NCI-H2029 treated with DMSO at 0.1 percent for 48 hours (cell line): ENCODE measurements around the gene RASSF10.

Experiments
- DNase-seq: peaks from one replicate; lab custom pipeline; 2025; lab: John Stamatoyannopoulos, UW

The RASSF10 gene

GRCh38 chr11:12994476-12994875 lies 14.6 kb upstream of the RASSF10 start:
- DNase-seq = no peak

- no peak for DNase-seq
These were observed 13.9 kb upstream of the RASSF10 start for GRCh38 chr11:12995188-12995587.

GRCh38 chr11:12995823-12996222 lies 13.3 kb upstream of the RASSF10 start:
- no peak for DNase-seq

GRCh38 chr11:12997168-12997567 lies 11.9 kb upstream of the RASSF10 start:
- DNase-seq = no peak

GRCh38 chr11:12998336-12998735 lies 10.8 kb upstream of the RASSF10 start:
- no peak for DNase-seq

GRCh38 chr11:12999597-12999996 lies 9.5 kb upstream of the RASSF10 start:
- DNase-seq = no peak

- DNase-seq = no peak
These were observed 9.0 kb upstream of the RASSF10 start for GRCh38 chr11:13000116-13000515.

- DNase-seq = no peak
These were observed 8.4 kb upstream of the RASSF10 start for GRCh38 chr11:13000721-13001120.

- DNase-seq = no peak
These were observed 5.2 kb upstream of the RASSF10 start for GRCh38 chr11:13003736-13004493.

- DNase-seq = no peak
These were observed 1.7 kb upstream of the RASSF10 start for GRCh38 chr11:13007182-13008060.

GRCh38 chr11:13008061-13008435 lies 1.1 kb upstream of the RASSF10 start:
- DNase-seq = peak; percentile 44

GRCh38 chr11:13009476-13009920 lies 382 bp downstream of the RASSF10 start:
- DNase-seq = no peak

GRCh38 chr11:13009921-13010748 lies 1.0 kb downstream of the RASSF10 start:
- DNase-seq = no peak

- DNase-seq = no peak
These were observed 1.8 kb downstream of the RASSF10 start for GRCh38 chr11:13010749-13011465.

- DNase-seq = no peak
These were observed 2.4 kb downstream of the RASSF10 start for GRCh38 chr11:13011466-13012055.

- DNase-seq = no peak
These were observed 3.0 kb downstream of the RASSF10 start for GRCh38 chr11:13012056-13012661.

- no peak for DNase-seq
These were observed 4.0 kb downstream of the RASSF10 start for GRCh38 chr11:13013054-13013488.

- DNase-seq = no peak
These were observed 6.6 kb downstream of the RASSF10 start for GRCh38 chr11:13015753-13016152.

- no peak for DNase-seq
These were observed 7.3 kb downstream of the RASSF10 start for GRCh38 chr11:13016415-13016814.

- no peak for DNase-seq
These were observed 10.2 kb downstream of the RASSF10 start for GRCh38 chr11:13019313-13019712.

GRCh38 chr11:13023423-13023822 lies 14.3 kb downstream of the RASSF10 start:
- no peak for DNase-seq
